ENCODE results near the gene CCDC92B.
A peak's percentile ranks its signal among the peaks of the same experiment; 100 is the strongest.

CCDC92B gene

GRCh38 chr17:2716649-2717048, 32.8 kb downstream of the CCDC92B start:
- no peak overlapping the region for H3K9ac ChIP-seq (ENCODE audit: low read depth, low read length)
- H3K4me3 ChIP-seq (ENCODE audit: low read depth, low read length) = no peak overlapping the region
- peaks cover 5% of the 10 kb centered on the region for H3K4me1 ChIP-seq (ENCODE audit: control insufficient read depth, insufficient read depth, low read length)
- H3K36me3 ChIP-seq (ENCODE audit: control insufficient read depth, insufficient read depth, low read length) = no peaks in the 10 kb centered on the region
- H3K9me3 ChIP-seq (ENCODE audit: control insufficient read depth, insufficient read depth, low read length) = no peaks in the 10 kb centered on the region
- no peaks in the 10 kb centered on the region for H3K27me3 ChIP-seq (ENCODE audit: control insufficient read depth, insufficient read depth, low read length)

- Histone ChIP-seq H3K4me1 (ENCODE audit: control insufficient read depth, insufficient read depth, low read length) (peaks cover 19% of the 10 kb centered on the region), H3K4me3 (ENCODE audit: low read depth, low read length) (no peak overlapping the region), H3K9me3 (ENCODE audit: control insufficient read depth, insufficient read depth, low read length) (no peaks in the 10 kb centered on the region), H3K9ac (ENCODE audit: low read depth, low read length) (no peak overlapping the region), H3K36me3 (ENCODE audit: control insufficient read depth, insufficient read depth, low read length) (no peaks in the 10 kb centered on the region), H3K27me3 (ENCODE audit: control insufficient read depth, insufficient read depth, low read length) (peaks cover 4% of the 10 kb centered on the region)
Observed at GRCh38 chr17:2713881-2714280, 35.6 kb downstream of the CCDC92B start.

GRCh38 chr17:2712300-2713043, 37.0 kb downstream of the CCDC92B start:
- no peaks in the 10 kb centered on the region for H3K36me3 ChIP-seq (ENCODE audit: control insufficient read depth, insufficient read depth, low read length)
- H3K9ac ChIP-seq (ENCODE audit: low read depth, low read length) = peak overlapping the region; percentile 76

DNA sequence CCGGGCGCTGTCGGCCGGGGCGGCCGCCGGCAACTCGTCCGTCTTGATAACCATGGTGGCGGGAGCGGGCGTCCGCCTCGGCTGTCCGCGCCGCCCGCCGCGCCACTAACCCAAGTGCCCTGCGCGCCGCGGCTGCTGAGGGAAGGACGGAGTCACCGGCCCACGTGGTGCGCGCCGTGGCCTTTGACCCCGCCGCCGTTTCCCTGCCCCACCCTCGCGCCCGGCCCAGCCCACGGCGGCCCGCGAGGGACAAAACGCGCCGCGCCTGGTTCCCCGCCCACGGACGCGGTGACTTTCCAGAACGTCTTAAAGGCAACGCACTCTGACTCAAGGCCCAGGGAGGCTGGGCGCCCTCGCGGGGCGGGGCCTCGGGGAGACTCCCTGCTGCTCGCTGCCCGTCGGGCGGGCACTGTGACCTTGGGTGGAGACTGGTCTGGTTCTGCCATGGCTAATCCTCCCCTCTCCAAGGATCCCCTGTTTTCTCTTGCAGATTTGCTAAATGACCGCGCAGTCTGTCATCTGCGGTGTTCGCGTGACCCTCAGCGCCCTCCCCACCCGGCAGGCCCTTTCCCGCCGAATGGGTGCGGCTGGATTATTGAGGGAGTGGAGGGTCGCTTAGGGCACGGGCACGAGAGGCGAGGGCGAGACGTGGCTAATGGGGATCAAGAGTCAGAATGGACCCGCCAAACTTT, 37.7 kb downstream of the CCDC92B start, which contains the start of gene CLUH:
Gene CLUH (minus strand): TSS at position 157 of the 692 bp plus-strand sequence. CDS start 103 bp downstream, at position 54.
- Histone ChIP-seq H3K36me3 (ENCODE audit: control insufficient read depth, insufficient read depth, low read length) (no peaks in the 10 kb centered on the region), H3K27me3 (ENCODE audit: control insufficient read depth, insufficient read depth, low read length) (peaks cover 4% of the 10 kb centered on the region), H3K4me3 (ENCODE audit: low read depth, low read length) (peak within 1 kb of the TSS; percentile 77), H3K4me1 (ENCODE audit: control insufficient read depth, insufficient read depth, low read length) (peaks cover 22% of the 10 kb centered on the region), H3K9ac (ENCODE audit: low read depth, low read length) (peak within 1 kb of the TSS; percentile 76), H3K9me3 (ENCODE audit: control insufficient read depth, insufficient read depth, low read length) (no peaks in the 10 kb centered on the region)

More at GRCh38 chr17:2712300-2713043, 37.0 kb downstream of the CCDC92B start:
- H3K27me3 ChIP-seq (ENCODE audit: control insufficient read depth, insufficient read depth, low read length) = peaks cover 4% of the 10 kb centered on the region
- peaks cover 22% of the 10 kb centered on the region for H3K4me1 ChIP-seq (ENCODE audit: control insufficient read depth, insufficient read depth, low read length)
- H3K9me3 ChIP-seq (ENCODE audit: control insufficient read depth, insufficient read depth, low read length) = no peaks in the 10 kb centered on the region
- H3K4me3 ChIP-seq (ENCODE audit: low read depth, low read length) = peak overlapping the region; percentile 77

DNA sequence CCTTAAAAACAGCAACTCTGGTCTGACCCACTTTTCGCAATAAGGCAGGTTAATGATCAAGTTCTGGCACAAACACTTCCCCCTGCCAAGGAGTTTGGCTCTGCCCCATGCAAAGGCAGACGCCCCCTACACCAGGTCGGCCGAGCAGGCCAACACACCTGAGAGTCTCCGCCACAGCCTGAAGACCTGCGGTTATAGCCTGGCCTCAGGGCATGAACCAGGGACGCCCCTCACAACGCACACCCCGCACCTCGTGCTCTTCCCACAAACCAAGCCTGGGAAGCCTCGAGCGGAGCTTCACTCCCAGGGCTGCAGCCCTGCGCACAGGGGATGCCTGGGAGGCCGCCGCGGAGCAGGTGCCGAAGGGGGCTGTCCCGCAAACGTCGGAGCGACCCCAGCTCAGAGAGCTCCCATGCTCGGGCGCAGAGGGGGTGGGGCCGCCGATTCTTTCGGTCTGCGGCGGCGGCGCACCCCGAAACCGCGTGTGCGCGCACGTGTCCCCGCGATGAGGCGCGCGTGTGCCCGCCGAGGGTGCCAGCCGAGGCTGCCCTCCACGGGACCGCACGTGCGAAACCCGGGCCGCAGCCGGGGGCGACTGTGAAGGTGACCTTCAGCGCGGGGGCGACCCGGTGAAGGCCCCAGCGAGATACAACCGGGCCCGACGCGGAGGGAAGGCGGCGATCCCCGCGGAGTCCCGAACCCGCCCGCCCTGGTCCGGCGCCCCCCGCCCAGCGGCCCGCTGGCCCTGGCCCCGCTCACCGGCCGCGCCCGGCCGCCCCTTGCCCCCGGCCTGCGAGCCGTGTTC, 38.4 kb downstream of the CCDC92B start:
- Histone ChIP-seq H3K27me3 (ENCODE audit: control insufficient read depth, insufficient read depth, low read length) (peaks cover 4% of the 10 kb centered on the region), H3K4me3 (ENCODE audit: low read depth, low read length) (peak overlapping the region; percentile 77), H3K4me1 (ENCODE audit: control insufficient read depth, insufficient read depth, low read length) (peaks cover 22% of the 10 kb centered on the region), H3K36me3 (ENCODE audit: control insufficient read depth, insufficient read depth, low read length) (no peaks in the 10 kb centered on the region), H3K9ac (ENCODE audit: low read depth, low read length) (peak overlapping the region; percentile 65), H3K9me3 (ENCODE audit: control insufficient read depth, insufficient read depth, low read length) (no peaks in the 10 kb centered on the region)

GRCh38 chr17:2710071-2710802, 39.2 kb downstream of the CCDC92B start:
- Histone ChIP-seq H3K36me3 (ENCODE audit: control insufficient read depth, insufficient read depth, low read length) (no peaks in the 10 kb centered on the region), H3K27me3 (ENCODE audit: control insufficient read depth, insufficient read depth, low read length) (peaks cover 4% of the 10 kb centered on the region), H3K9me3 (ENCODE audit: control insufficient read depth, insufficient read depth, low read length) (no peaks in the 10 kb centered on the region), H3K4me3 (ENCODE audit: low read depth, low read length) (peak overlapping the region; percentile 77), H3K4me1 (ENCODE audit: control insufficient read depth, insufficient read depth, low read length) (peaks cover 25% of the 10 kb centered on the region), H3K9ac (ENCODE audit: low read depth, low read length) (peak overlapping the region; percentile 65)

DNA sequence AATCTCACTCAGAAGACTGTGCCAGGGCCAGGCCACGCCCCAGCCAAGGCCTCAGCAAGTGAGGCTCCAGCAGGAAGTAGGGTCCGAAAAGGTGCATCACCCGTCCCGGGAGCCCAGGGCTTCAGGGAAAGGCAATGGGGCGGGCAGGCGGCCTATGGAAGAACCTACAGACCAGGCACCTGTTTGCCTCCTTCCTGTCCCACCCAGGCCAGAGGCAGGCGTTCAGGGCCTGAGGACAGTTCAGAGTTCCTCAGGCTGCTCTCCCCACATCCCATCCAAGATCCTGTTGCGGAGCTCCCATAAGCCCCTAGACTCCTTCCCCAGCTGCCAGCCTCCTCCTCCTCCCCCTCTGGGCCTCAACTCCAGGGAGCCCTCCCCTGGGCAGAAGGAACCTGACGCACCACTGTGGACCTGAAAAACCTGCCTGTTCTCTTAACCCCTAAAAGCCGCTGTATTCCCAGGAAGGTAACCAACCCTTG, 40.2 kb downstream of the CCDC92B start:
- no peak overlapping the region for H3K9ac ChIP-seq (ENCODE audit: low read depth, low read length)
- H3K9me3 ChIP-seq (ENCODE audit: control insufficient read depth, insufficient read depth, low read length) = no peaks in the 10 kb centered on the region
- no peak overlapping the region for H3K4me3 ChIP-seq (ENCODE audit: low read depth, low read length)
- peaks cover 25% of the 10 kb centered on the region for H3K4me1 ChIP-seq (ENCODE audit: control insufficient read depth, insufficient read depth, low read length)
- H3K27me3 ChIP-seq (ENCODE audit: control insufficient read depth, insufficient read depth, low read length) = peaks cover 4% of the 10 kb centered on the region
- H3K36me3 ChIP-seq (ENCODE audit: control insufficient read depth, insufficient read depth, low read length) = peaks cover 3% of the 10 kb centered on the region

GRCh38 chr17:2708585-2709182, 40.8 kb downstream of the CCDC92B start:
- Histone ChIP-seq H3K4me1 (ENCODE audit: control insufficient read depth, insufficient read depth, low read length) (peaks cover 25% of the 10 kb centered on the region), H3K9ac (ENCODE audit: low read depth, low read length) (no peak overlapping the region), H3K36me3 (ENCODE audit: control insufficient read depth, insufficient read depth, low read length) (peaks cover 8% of the 10 kb centered on the region), H3K27me3 (ENCODE audit: control insufficient read depth, insufficient read depth, low read length) (peaks cover 4% of the 10 kb centered on the region), H3K9me3 (ENCODE audit: control insufficient read depth, insufficient read depth, low read length) (no peaks in the 10 kb centered on the region), H3K4me3 (ENCODE audit: low read depth, low read length) (no peak overlapping the region)

DNA sequence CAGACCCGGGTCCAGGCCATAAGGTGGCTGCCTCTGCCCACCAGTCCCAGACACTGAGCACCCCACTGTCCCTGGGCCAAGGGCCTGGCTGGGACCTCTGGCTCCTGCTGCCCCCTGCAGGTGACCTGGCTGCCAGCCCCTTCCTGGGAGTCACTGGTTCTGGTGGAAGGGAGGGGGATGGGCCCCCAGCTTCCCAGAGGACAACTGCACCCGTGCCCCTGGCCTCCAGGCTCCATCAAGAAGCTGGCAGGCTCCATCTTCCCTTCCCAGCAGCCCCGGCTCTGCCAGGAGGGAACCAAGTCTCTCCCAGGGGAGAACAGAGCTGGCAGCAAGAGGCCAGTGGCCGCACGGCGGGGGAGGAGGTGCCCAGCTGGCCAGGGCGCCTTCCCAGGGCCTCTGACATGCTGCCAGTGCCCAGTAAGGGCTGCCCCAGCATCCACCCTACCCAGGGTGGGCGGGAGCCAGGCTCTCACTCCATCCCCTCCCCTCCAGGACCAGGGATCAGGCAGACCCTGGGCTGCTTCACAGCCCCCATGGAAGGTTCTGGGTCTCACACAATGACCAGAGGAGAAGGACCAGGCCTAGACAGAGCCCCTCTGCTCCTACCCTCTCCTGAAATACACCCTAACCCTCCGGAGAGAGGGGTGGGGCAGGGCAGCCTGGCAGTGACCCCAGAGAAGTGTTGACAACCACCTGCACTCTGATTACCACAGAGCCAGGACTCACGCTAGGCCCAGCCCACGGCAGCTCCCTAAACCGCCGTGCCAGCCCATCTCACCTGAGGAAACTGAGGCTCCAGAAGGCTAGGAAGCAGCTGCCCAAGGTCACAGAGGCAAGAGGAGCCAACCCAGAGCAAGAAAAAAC, 41.5 kb downstream of the CCDC92B start:
- peaks cover 15% of the 10 kb centered on the region for H3K36me3 ChIP-seq (ENCODE audit: control insufficient read depth, insufficient read depth, low read length)
- no peaks in the 10 kb centered on the region for H3K9me3 ChIP-seq (ENCODE audit: control insufficient read depth, insufficient read depth, low read length)
- H3K9ac ChIP-seq (ENCODE audit: low read depth, low read length) = no peak overlapping the region
- peaks cover 4% of the 10 kb centered on the region for H3K27me3 ChIP-seq (ENCODE audit: control insufficient read depth, insufficient read depth, low read length)
- peaks cover 25% of the 10 kb centered on the region for H3K4me1 ChIP-seq (ENCODE audit: control insufficient read depth, insufficient read depth, low read length)
- no peak overlapping the region for H3K4me3 ChIP-seq (ENCODE audit: low read depth, low read length)

DNA sequence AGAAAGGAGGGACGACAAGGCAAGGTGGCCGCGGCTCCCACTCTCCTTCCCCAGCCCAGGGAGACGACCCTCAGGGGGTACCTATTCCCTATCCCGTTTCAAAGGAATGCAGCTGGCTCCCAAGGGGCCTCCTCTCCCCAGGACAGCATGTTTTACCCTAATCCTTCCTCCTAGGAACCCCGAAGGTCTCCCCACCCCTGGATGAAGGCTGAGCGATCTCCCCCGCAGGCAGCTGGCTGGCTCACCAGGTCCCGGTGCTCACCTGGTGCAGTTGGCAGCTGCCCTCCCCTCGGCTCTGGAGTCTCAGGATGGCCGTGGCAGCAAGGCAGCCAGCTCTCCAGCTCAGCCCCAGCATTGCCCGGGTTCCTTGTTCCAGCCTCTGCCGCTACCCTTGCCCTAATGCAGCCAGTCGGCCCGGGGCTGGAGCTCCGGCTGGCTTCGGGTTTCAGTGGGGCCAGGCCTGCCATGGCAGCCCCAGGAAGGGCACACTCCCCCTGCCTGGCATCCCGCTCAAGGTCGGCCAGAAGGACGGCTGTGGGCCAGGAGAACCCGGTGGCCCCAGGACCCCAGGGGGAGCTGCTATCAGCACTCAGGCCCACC, 42.4 kb downstream of the CCDC92B start:
- no peak overlapping the region for H3K4me3 ChIP-seq (ENCODE audit: low read depth, low read length)
- peaks cover 20% of the 10 kb centered on the region for H3K4me1 ChIP-seq (ENCODE audit: control insufficient read depth, insufficient read depth, low read length)
- peaks cover 4% of the 10 kb centered on the region for H3K27me3 ChIP-seq (ENCODE audit: control insufficient read depth, insufficient read depth, low read length)
- no peak overlapping the region for H3K9ac ChIP-seq (ENCODE audit: low read depth, low read length)
- H3K9me3 ChIP-seq (ENCODE audit: control insufficient read depth, insufficient read depth, low read length) = no peaks in the 10 kb centered on the region
- peaks cover 24% of the 10 kb centered on the region for H3K36me3 ChIP-seq (ENCODE audit: control insufficient read depth, insufficient read depth, low read length)
